HG03571 (cell line): ENCODE measurements around the gene RAB11FIP2.
"Not testable (repeated sequence)": the region's sequence is repeated elsewhere in the genome, so short reads cannot be mapped to it uniquely, and the experiment has no call there.

Experiments
- ATAC-seq: cut with Tn5 transposase; IDR thresholded peaks from one replicate; pipeline ENCODE4 v1.9.1; 2021; ENCODE audit not compliant: unreplicated experiment

Gene RAB11FIP2

GRCh38 chr10:118046395-118047156 is at the start of gene RAB11FIP2:
TSS of gene RAB11FIP2 (minus strand) at chr10:118046941. CDS start at chr10:118046163, 778 bp downstream.
- peak; percentile 97 for ATAC-seq

- ATAC-seq, result no peak
These were observed 49.3 kb upstream of the RAB11FIP2 start for GRCh38 chr10:118096022-118096421.

DNA sequence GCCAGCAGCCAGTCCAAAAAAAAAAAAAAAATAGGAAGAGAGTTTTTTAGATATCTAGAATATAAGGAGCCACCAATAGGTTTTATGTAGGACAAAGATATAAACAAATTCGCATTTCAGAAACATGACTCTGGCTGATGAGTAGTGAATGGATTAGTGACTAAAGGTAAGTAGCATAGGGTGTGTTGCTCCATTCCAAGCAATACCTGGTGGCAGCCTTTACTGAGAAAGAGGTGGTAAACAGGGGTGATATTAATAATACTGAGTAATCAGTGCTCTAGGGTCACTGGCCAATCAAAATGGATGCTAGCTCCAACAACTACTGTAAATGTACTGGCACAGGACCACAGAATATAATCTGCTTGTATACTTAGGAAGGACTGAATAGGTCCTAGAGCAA is 45.5 kb upstream of the RAB11FIP2 start:
- no peak for ATAC-seq

GRCh38 chr10:118080817-118081216 is 34.1 kb upstream of the RAB11FIP2 start:
- ATAC-seq, result no peak

DNA sequence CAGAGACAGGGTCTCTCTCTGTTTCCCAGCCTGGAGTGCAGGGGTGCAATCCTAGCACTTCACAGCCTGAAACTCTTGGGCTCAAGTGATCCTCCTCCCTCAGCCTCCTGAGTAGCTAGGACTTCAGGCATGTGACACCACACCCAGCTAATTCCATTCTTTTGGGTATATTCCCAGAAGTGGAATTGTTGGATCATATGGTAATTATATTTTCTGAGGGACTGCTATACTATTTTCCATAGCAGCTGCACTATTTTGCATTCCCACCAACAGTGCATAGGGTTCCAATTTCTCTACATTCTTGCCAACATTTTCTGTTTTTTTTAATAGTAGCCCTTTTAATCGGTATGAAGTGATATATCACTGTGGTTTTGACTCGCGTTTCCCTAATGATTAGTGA is 30.0 kb upstream of the RAB11FIP2 start:
- no peak for ATAC-seq

DNA sequence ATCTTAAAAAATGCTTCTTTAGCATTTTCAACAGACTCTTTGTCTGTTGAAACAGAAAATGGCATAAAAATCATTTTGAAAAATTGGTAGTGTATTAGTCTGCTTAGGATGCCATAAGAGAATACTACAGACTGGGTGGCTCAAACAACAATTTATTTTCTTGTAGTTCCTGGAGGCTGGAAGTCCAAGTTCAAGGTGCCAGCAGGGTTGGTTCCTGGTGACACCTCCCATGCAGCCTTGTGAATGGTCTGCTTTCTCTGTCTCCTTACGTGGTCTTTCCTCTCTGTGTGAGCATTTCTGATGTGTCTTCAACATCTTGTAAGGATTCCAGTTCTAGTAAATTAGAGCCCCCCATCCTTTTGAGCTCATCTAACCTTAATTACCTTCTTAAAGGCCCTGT is 26.1 kb upstream of the RAB11FIP2 start:
- ATAC-seq, result no peak

DNA sequence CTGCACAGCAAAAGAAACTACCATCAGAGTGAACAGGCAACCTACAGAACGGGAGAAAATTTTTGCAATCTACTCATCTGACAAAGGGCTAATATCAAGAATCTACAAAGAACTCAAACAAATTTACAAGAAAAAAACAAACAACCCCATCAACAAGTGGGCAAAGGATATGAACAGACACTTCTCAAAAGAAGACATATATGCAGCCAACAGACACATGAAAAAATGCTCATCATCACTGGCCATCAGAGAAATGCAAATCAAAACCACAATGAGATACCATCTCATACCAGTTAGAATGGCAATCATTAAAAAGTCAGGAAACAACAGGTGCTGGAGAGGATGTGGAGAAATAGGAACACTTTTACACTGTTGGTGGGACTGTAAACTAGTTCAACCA is 20.6 kb upstream of the RAB11FIP2 start:
- not testable (repeated sequence) for ATAC-seq

DNA sequence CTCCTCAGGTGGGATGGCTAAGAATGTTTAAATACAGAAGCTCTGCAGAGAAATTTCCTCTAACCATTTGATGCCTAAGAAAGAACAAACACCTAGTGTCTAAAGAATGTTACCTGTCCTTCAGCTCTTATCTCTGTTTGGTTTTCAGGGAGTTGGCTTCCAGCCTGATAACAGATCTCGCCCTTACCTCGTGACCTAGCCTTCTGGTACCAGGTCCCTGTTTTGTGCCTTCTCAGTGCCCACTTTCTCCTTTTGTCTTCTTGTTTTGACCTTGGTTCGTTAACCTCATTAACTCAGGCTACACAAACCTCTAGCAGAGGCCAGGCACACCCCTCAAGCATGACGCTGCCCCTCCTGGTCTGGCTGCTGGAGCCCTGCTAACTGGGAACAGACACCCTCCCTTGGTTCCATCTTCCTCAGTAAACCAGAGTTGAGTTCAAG is 16.1 kb upstream of the RAB11FIP2 start:
- no peak for ATAC-seq

DNA sequence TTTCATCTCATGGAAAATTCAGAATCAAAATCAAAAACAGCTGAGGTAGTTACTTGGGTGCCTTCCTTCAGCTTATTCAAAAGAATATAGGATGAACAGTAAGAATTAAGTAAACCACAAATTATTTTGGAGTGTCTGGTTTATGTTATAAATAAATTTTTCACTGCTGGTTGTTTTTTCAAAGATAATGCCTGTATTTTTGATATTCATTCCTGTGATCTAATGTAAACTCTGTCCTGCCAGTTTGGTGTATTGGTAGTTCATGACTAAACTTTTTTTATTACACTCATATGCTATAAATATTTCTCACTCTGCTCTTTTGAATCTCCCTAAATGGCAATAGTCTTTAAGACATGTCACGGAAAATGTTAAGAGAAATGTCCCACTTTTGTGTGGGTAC is 11.6 kb upstream of the RAB11FIP2 start:
- ATAC-seq, result no peak

DNA sequence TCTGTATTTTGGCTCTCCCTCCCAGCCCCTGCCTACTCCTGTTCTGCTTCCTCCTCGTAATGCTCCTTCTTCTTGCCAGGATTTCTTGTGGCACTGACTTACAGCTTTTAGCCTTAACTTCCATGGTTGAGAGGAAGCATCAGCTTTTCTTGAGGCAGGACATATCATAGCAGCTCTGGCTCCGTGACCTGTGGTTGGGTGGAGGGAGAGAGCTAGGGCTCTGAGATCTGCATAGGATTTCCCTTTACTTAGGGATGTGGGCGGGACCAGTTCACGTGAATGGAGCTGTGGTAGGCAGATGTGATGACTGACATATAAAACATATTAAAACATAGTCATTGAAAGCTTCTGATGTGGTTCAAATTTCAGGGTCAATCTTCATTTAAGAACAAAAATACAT is 10.6 kb upstream of the RAB11FIP2 start:
- no peak for ATAC-seq

GRCh38 chr10:118054383-118054782 is 7.6 kb upstream of the RAB11FIP2 start:
- no peak for ATAC-seq

DNA sequence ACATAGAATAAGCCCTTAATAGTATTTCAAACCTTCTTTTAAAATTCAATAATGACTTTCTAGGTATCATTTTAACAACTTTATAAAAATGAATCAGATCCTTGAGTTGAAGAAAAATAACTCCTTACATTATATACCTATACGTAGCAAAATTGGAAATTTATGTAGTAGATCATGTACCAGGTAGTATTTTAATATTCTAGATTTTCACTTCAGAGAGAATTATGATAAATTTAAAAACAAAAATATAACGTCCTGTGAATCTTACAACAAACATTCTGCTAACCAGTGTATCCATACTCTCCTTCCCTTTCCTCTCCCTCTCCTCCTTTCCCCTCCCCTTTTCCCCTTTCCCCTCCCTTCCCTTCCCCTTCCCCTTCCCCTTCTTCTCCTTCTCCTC is 6.1 kb upstream of the RAB11FIP2 start:
- no peak for ATAC-seq

- ATAC-seq, result no peak
These were observed 1.1 kb upstream of the RAB11FIP2 start for GRCh38 chr10:118047880-118048279.

GRCh38 chr10:118047157-118047719 is 497 bp upstream of the RAB11FIP2 start:
- ATAC-seq, result no peak

DNA sequence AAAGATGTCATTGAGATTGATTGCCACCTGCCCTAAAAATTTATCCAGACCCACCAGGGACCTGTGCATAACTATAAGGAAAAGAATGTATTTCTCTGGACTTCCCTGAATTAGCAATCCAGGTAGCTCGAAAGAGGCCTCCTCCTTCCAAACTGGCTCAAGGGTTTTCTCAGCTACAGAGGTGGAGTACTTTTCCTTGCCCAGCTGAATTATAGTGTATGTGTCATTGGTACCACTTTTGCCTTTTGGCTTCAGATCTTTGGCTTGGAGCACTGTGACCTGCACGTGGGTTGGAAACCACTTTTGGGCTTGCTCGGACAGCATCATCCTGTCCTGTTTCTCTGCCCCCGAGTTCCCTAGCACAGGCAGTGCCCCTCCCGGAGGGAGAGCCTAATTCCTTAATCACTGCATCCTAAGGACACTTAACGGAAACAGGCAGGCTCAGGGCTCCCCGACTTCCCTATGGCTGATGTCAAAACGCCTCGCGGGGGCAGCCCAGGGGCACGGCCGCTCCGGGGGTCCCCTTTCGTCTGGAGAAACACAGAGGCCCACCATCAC is 825 bp downstream of the RAB11FIP2 start:
- peak; percentile 14 for ATAC-seq

DNA sequence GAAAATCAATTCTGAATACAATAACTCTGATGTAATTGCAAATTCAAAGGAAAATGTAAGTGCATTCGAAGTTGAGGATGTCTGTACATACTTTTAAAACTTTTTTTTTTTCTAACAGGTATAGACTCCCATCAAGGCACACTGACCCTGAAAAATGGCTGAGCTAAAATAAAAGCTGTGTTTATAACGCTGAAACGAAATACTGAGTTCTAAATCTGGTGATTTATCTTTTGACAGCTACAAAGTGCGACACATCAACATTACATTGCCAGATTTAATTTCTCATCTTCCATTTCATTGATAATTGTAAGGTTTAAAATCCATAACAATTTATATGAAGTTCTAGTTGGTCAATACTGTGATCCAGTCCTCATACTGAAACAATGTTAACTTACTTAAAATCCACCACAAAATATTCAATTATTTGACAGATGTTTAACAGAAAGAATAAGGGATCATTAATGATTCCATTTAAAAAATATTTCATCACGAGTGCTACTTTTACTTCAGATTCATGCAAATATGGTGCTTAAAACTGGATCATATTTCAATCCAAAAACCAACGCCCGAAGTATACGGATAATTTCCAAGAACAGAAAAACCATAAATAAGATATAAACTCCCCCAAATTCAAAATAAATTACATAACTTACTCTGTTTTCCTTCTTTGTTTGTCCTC is 1.4 kb downstream of the RAB11FIP2 start:
- no peak for ATAC-seq

DNA sequence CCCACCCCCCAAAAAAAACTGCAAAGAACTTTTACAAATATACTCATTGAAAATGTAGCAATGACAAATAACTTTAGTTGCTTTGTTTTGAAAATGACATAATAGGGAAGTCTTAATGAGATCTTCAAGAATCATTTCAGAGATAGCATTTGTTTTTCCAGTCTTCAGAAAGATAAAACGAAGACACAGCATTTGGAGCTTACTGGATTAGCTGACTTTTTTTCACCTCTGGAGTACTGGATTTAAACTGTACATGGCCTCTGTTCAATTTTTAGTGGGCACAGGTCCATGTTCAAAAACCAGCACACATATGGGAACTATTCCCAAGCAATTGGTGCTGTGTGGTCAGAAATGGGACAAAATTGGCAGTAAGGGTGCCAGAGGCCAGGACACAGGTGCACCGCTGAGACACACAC is 3.9 kb downstream of the RAB11FIP2 start:
- no peak for ATAC-seq

GRCh38 chr10:118042336-118042735 is 4.4 kb downstream of the RAB11FIP2 start:
- no peak for ATAC-seq

DNA sequence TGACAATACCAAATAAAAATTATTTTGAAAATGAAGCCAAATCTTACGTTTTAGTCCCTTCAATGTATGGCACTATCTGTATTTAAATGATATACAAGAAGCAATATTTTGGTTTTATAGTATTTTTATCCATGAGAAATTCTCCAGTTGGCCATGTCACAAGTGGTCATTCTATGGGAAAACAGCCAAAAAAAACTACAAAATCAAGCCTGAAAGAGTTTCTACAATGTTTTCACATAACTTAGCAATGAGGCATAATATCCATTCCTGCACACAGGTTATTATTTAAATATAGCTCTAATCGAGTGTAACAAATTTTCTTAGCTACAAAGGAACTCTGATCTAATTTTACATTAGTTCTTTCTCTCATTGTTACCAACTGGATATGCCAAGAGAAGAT is 5.4 kb downstream of the RAB11FIP2 start:
- ATAC-seq, result no peak

DNA sequence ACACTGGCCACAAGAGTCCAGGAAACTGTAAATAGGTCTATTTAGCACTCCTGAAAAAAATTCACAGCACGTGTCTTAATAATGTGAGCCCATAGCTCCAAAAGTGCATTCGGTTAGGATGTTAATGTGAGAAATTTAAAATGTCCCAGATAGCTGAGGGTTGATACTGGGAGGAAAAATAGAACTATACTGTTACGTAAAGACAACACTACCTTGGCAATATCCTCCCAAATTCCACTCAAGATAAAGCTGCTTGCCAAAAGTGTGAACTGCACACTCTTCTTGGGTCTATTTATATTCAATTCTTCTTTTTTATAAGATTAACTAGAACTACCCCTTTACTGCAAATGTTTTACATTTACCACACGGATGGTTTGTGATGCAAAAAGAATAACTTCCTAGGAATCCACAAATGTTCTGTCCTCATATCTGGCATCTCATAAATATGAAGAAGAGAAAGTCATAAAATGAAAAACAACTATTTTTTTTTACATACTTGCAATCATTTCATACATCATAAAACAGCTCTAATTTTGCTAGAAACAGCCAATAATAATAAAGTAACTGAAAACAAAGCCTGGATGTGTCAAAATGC is 10.4 kb downstream of the RAB11FIP2 start:
- ATAC-seq, result no peak

- ATAC-seq, result no peak
These were observed 11.3 kb downstream of the RAB11FIP2 start for GRCh38 chr10:118035354-118036005.
